Brain microvascular endothelial cell (primary cell): ENCODE measurements around the gene ADAM12.

ENCODE experiments used
- DNase-seq: peaks from one replicate; pipeline ENCODE4 v3.0.0-alpha.2; 2020
- H3K27ac ChIP-seq: fragments of 250-450 bp; sonication (Bioruptor Pico); 2 replicates; pipeline ENCODE4 v1.5.1; 2020; ENCODE audit warnings: mild to moderate bottlenecking, moderate library complexity
- H3K27me3 ChIP-seq: fragments of 250-450 bp; sonication (Bioruptor Pico); replicated peaks from 2 replicates; pipeline ENCODE4 v1.5.1; 2020; ENCODE audit warnings: mild to moderate bottlenecking
- H3K36me3 ChIP-seq: fragments of 250-450 bp; sonication (Bioruptor Pico); replicated peaks from 2 replicates; pipeline ENCODE4 v1.5.1; 2020; ENCODE audit warnings: mild to moderate bottlenecking
- H3K4me3 ChIP-seq: 2 replicates; pipeline ENCODE4 v1.5.1; 2011; ENCODE audit warnings: low read depth, mild to moderate bottlenecking, control low read depth, low read length, moderate library complexity
- CTCF ChIP-seq: IDR thresholded peaks from 2 replicates; pipeline ENCODE4 v1.5.1; 2011; ENCODE audit warnings: low read depth, mild to moderate bottlenecking, moderate library complexity, low read length, control low read depth, inconsistent platforms; ENCODE audit errors: missing control alignments
- in situ Hi-C: cut with HindIII; loops from 2 replicates; pipeline ENCODE4 v1.10.0; 2017; ENCODE audit warnings: low sequenced_read_pairs, low pct_ligation_motif_present

Gene ADAM12

DNA sequence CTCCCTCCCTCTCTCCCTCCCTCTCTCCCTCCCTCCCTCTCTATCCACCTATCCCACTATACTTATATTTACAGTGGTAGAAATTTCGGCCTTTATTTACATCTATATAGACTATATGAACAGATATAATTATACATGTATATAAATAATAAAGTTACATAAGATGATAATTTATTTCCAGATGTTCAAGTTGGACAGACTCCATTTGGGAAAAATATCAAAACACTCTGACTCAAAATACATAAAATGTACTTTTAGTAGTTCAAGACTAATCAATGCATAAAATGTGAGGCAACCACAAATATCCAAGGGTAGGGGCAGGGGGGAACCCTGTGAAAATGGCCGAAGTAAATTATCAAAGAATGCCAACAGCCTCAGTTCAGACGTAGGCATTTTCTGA is 288.9 kb downstream of the ADAM12 start:
- Histone ChIP-seq H3K4me3 (no peak overlapping the region), H3K27me3 (no peaks in the 10 kb centered on the region), H3K27ac (no peak overlapping the region), H3K36me3 (no peaks in the 10 kb centered on the region)
- no peak for TF ChIP-seq CTCF
- no peak for DNase-seq
- in situ Hi-C loops, result no loop called here

- in situ Hi-C loops, result no loop called here
These were observed 290.1 kb downstream of the ADAM12 start for GRCh38 chr10:126098226-126098581.

GRCh38 chr10:126097558-126098225 is 290.6 kb downstream of the ADAM12 start:
- H3K36me3 ChIP-seq, result no peaks in the 10 kb centered on the region
- DNase-seq, result no peak
- in situ Hi-C loops, result no loop called here
- TF ChIP-seq CTCF, result peak; percentile 53
- H3K4me3 ChIP-seq, result no peak overlapping the region
- no peak overlapping the region for H3K27ac ChIP-seq
- H3K27me3 ChIP-seq, result no peaks in the 10 kb centered on the region

More at GRCh38 chr10:126098226-126098581, 290.1 kb downstream of the ADAM12 start:
- no peaks in the 10 kb centered on the region for H3K27me3 ChIP-seq
- TF ChIP-seq CTCF, result no peak
- H3K27ac ChIP-seq, result no peak overlapping the region
- DNase-seq, result no peak
- H3K36me3 ChIP-seq, result no peaks in the 10 kb centered on the region
- no peak overlapping the region for H3K4me3 ChIP-seq

DNA sequence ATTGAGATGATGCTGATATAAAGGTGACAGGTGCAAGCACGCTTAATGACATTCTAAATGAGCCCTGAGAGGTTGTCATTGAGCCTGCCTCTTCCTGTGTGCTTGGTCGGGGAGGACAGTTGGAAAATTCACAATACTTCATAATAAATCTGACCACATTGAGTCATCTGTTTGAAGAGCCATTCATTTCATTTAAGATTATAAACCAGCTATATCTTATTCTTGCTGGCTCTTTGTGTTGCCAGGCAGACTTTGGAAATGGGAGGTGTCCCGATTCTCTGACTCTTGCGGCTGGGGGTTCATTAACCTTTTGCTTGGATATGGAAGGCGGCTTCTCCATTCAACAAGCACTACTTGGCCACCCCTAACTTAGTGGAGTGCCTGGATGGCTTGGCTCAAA is 293.7 kb downstream of the ADAM12 start:
- no peaks in the 10 kb centered on the region for H3K27me3 ChIP-seq
- no peak for TF ChIP-seq CTCF
- in situ Hi-C loops, result no loop called here
- no peaks in the 10 kb centered on the region for H3K36me3 ChIP-seq
- no peak overlapping the region for H3K27ac ChIP-seq
- H3K4me3 ChIP-seq, result no peak overlapping the region
- DNase-seq, result no peak

DNA sequence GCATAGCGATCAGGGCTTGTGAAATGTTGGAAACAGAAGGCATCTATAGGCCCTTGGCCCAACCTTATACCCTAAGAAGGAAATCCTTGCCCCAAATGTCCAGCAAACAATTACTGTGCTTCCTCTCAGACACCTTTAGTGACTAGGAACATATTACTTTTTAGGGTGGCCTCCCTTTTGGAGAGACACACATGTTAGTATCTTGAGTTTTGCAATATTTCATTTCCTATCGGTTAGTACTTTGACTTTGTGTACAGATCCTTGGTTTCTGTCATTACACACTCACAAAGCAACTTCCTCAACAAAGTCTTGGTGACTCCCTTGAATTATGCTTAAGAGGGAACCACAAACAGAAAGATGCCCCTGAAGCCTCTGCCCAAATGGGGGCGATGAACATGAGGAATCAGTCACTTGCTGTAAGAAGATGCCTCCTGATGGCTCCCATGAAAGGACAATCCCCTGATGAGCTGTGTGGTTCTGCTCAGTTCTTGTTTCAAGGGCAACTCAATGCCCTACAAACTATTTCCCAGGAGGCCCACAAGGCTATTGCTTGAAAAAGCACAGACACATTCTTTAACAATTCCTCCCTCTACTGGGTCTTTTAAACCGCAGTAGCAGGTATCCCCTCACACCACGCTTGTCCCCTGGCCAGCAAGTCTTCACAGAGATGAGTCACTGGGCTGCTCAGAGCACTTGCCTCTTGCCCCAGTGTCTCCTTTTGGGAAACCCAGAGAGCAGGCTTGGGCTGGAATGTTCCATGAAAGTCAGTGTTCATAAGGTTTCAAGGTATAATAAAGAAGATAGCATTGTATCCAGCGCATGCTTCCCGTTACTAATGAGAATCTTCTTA is 295.7 kb downstream of the ADAM12 start:
- Histone ChIP-seq H3K36me3 (no peaks in the 10 kb centered on the region), H3K27ac (no peak overlapping the region), H3K4me3 (no peak overlapping the region), H3K27me3 (no peaks in the 10 kb centered on the region)
- in situ Hi-C loops, result no loop called here
- TF ChIP-seq CTCF, result no peak
- DNase-seq, result no peak
